Erythroblast (primary cell): Measurements from ENCODE around the gene SS18L1.

Source experiments
- DNase-seq, 2 experiments: peaks; one replicate each; lab custom pipeline; 2025; lab: John Stamatoyannopoulos, UW
- GATA1 ChIP-seq: IDR thresholded peaks from 2 replicates; pipeline ENCODE4 v1.6.1; 2011; ENCODE audit warnings: low read depth, mild to moderate bottlenecking, control low read depth, low read length, moderate library complexity
- POLR2A ChIP-seq: IDR thresholded peaks from 2 replicates; pipeline ENCODE4 v1.6.1; 2011; ENCODE audit warnings: mild to moderate bottlenecking, low read length

Gene SS18L1

GRCh38 chr20:62160876-62161275, 17.3 kb downstream of the SS18L1 start:
- DNase-seq: no peak
- TF ChIP-seq GATA1 (no peak), POLR2A (no peak)

DNA sequence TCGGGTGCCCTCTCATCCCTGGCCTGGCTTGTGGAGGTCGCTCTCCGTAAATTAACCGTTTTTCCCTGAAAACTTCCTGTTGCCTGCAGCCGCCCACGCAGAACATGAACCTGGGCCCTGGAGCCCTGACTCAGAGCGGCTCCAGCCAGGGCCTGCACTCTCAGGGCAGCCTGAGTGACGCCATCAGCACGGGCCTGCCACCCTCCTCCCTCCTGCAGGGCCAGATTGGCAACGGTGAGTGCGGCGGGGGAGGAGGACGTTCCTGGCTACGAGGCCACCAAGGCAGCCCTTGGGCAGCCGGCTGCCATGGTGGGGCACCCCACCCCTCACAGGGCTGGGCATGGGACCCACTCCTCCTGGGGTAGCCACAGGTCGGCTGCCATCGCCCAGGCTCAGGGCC, 17.8 kb downstream of the SS18L1 start:
- no peak for DNase-seq
- TF ChIP-seq GATA1 (no peak), POLR2A (no peak)

GRCh38 chr20:62162765-62163484, 19.4 kb downstream of the SS18L1 start:
- no peak for TF ChIP-seq POLR2A
- no peak for TF ChIP-seq GATA1
- no peak for DNase-seq

DNA sequence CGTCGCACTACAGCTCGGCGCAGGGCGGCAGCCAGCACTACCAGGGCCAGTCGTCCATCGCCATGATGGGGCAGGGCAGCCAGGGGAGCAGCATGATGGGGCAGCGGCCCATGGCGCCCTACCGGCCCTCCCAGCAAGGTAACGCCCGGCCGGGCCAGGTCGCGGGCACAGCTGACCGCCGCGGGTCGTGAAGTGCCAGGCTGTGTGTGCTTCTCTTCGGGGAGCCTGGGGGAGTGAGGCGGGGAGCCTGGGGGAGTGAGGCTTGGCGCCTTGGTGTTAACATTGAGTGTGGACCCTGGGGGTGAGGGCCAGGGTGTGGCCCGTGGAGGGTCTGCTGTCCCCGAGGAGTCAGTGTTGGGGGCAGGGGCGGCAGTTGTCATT, 19.9 kb downstream of the SS18L1 start:
- TF ChIP-seq POLR2A: no peak
- no peak for TF ChIP-seq GATA1
- no peak for DNase-seq

- TF ChIP-seq GATA1: no peak
- TF ChIP-seq POLR2A: no peak
Measured at GRCh38 chr20:62163986-62164762, 20.6 kb downstream of the SS18L1 start.

GRCh38 chr20:62164879-62165761, 21.6 kb downstream of the SS18L1 start:
- DNase-seq: no peak
- TF ChIP-seq GATA1 (no peak), POLR2A (no peak)

More at GRCh38 chr20:62163986-62164762, 20.6 kb downstream of the SS18L1 start:
- DNase-seq: no peak

GRCh38 chr20:62165762-62166399, 22.3 kb downstream of the SS18L1 start:
- TF ChIP-seq POLR2A: no peak
- no peak for TF ChIP-seq GATA1
- DNase-seq: no peak

DNA sequence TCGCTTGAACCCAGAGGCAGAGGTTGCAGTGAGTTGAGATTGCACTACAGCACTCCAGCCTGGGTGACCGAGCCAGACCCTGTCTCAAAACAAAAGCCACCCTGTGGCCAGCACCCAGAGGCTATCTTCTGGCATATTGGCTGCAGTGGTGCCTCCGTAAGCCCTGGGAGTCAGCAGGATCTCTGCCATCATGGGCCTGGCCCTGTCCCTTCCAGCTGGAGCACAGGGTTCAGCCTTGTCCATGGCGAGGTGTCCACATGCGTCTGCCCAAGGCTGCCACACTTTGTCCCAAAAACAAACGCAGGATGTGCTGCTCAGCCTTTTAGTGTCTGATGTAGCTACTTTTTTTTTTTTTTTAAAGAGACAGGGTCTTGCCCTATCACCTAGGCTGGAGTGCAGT, 23.9 kb downstream of the SS18L1 start:
- DNase-seq: no peak
- TF ChIP-seq POLR2A (no peak), GATA1 (no peak)

DNA sequence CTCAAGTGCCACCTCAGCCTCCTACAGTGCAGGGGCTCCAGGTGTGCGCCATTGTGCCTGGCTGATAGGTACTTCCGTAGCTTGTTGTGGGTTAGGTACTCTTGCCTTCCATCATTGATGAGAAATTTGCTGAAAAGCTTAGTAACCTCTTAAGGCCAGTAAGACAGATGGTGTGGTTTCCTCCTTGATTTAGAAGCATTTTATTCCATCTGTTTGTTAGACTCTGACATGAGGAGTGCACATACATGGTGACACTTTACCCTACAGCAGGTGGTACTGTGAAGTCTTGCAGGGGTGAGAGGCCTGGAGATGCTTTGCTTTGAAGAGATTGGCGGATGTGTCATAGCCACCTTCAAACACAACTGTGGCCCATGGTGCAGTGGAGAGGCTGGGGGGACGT, 24.5 kb downstream of the SS18L1 start:
- no peak for TF ChIP-seq GATA1
- TF ChIP-seq POLR2A: no peak
- no peak for DNase-seq

- TF ChIP-seq GATA1 (no peak), POLR2A (no peak)
- no peak for DNase-seq
Measured at GRCh38 chr20:62168890-62169435, 25.4 kb downstream of the SS18L1 start.

DNA sequence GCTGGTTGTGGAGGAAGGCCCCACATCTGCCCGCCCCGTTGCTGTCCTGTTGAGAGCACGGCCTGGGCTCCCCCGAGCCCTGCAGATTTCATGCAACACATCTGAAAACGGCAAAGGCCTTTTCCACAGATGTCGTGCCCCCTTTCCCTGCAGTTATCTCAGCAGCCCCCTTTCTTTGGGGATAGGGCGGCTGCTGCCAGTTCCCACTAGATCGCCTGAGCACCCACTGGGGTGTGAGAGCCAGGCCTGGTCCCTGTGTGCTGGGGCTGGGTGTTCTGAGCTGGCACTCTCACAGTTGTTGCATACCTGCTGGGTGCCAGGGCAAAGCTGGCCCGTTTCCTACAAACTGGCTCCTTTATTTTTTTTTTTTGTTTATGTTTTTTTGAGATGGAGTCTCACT, 27.0 kb downstream of the SS18L1 start:
- TF ChIP-seq POLR2A: no peak
- no peak for DNase-seq

GRCh38 chr20:62171245-62171644, 27.7 kb downstream of the SS18L1 start:
- DNase-seq: no peak

DNA sequence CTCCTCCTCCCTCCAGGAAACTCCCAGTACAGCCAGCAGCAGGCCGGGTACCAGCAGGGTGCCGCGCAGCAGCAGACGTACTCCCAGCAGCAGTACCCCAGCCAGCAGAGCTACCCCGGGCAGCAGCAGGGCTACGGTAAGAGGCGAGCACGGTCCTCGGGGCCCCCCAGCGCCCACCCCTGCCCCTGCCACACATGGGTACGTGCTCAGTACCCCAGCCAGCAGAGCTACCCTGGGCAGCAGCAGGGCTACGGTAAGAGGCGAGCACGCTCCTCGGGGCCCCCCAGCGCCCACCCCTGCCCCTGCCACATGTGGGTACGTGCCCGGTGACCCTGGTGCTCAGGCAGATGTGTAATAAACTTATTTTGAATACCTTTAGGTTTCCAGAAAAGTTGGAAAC, 29.1 kb downstream of the SS18L1 start:
- TF ChIP-seq POLR2A (no peak), GATA1 (no peak)
- DNase-seq: no peak

More at GRCh38 chr20:62171245-62171644, 27.7 kb downstream of the SS18L1 start:
- TF ChIP-seq POLR2A: no peak
- no peak for TF ChIP-seq GATA1
